GM23248 (cell line): ENCODE results near the gene TTC13. TPM values are rescaled to one million over a fixed set of nuclear protein-coding genes. Genes with fewer than 3 reads are reported as not detected.
"Not testable (repeated sequence)": the region's sequence is repeated elsewhere in the genome, so short reads cannot be mapped to it uniquely, and the experiment has no call there.

ENCODE experiments used
- DNase-seq: peaks from one replicate; pipeline ENCODE4 v3.0.0-alpha.2; 2015
- H2AFZ ChIP-seq: fragments of 200-600 bp; sonication (generic); 2 replicates; pipeline ENCODE4 v1.6.1; 2016; ENCODE audit warnings: antibody characterized with exemption
- H3F3A ChIP-seq: fragments of 200-600 bp; sonication (generic); 2 replicates; pipeline ENCODE4 v1.6.1; 2016; ENCODE audit warnings: mild to moderate bottlenecking, antibody characterized with exemption, mixed run types; ENCODE audit not compliant: insufficient read depth
- H3K27ac ChIP-seq: fragments of 200-600 bp; sonication (generic); 2 replicates; pipeline ENCODE4 v1.5.1; 2016; ENCODE audit warnings: mild to moderate bottlenecking
- H3K27me3 ChIP-seq: fragments of 200-600 bp; sonication (generic); replicated peaks from 2 replicates; pipeline ENCODE4 v1.6.1; 2016; ENCODE audit warnings: mild to moderate bottlenecking; ENCODE audit not compliant: insufficient read depth
- H3K36me3 ChIP-seq: fragments of 200-600 bp; sonication (generic); 2 replicates; pipeline ENCODE4 v1.6.1; 2016; ENCODE audit warnings: low read depth, mild to moderate bottlenecking
- H3K4me1 ChIP-seq: fragments of 200-600 bp; sonication (generic); 2 replicates; pipeline ENCODE4 v1.6.1; 2016; ENCODE audit warnings: mild to moderate bottlenecking; ENCODE audit not compliant: insufficient read depth
- H3K4me2 ChIP-seq: fragments of 200-600 bp; sonication (generic); one replicate; pipeline ENCODE4 v1.6.1; 2016; ENCODE audit warnings: mild to moderate bottlenecking; ENCODE audit not compliant: unreplicated experiment
- H3K4me3 ChIP-seq: fragments of 200-600 bp; sonication (generic); 2 replicates; pipeline ENCODE4 v1.5.1; 2016; ENCODE audit warnings: mild to moderate bottlenecking
- H3K79me2 ChIP-seq: fragments of 200-600 bp; sonication (generic); 2 replicates; pipeline ENCODE4 v1.6.1; 2016; ENCODE audit warnings: mild to moderate bottlenecking; ENCODE audit not compliant: insufficient read depth
- H3K9ac ChIP-seq: fragments of 200-600 bp; sonication (generic); 2 replicates; pipeline ENCODE4 v1.6.1; 2016; ENCODE audit warnings: mild to moderate bottlenecking
- H3K9me2 ChIP-seq: fragments of 200-600 bp; sonication (generic); 2 replicates; pipeline ENCODE4 v1.6.1; 2016; ENCODE audit warnings: mixed run types, mild to moderate bottlenecking, moderate library complexity; ENCODE audit not compliant: insufficient read depth
- H3K9me3 ChIP-seq: fragments of 200-600 bp; sonication (generic); one replicate; pipeline ENCODE4 v1.6.1; 2017; ENCODE audit warnings: low read depth
- H4K20me1 ChIP-seq: fragments of 200-600 bp; sonication (generic); 2 replicates; pipeline ENCODE4 v1.6.0; 2016; ENCODE audit not compliant: insufficient read depth
- EZH2 ChIP-seq: fragments of 200-600 bp; sonication (generic); IDR thresholded peaks from 2 replicates; pipeline ENCODE4 v1.6.1; 2018; ENCODE audit warnings: antibody characterized with exemption, mild to moderate bottlenecking; ENCODE audit not compliant: insufficient read depth, poor library complexity, severe bottlenecking
- EZH2phosphoT487 ChIP-seq: fragments of 200-600 bp; sonication (generic); IDR thresholded peaks from 2 replicates; pipeline ENCODE4 v1.6.1; 2018; ENCODE audit warnings: antibody characterized with exemption, moderate library complexity, mild to moderate bottlenecking, low read depth; ENCODE audit not compliant: insufficient read depth
- WGBS, 2 experiments: methylation state at CpG; one replicate each; pipeline ENCODE4 v1.1.6; 2015 to 2017; ENCODE audit warnings: low lambda C conversion rate in 2 of 2, low coverage in 1 of 2; ENCODE audit errors: missing lambda C conversion rate in 2 of 2; 5-methylcytosine and 5-hydroxymethylcytosine counted together
- in situ Hi-C: fragments of 300-500 bp; cut with MboI; formaldehyde crosslinking; loops from 2 replicates; pipeline ENCODE4 v1.15.0; 2020
- polyA plus RNA-seq: library from polyadenylated mRNA; unstranded; fragments of >200 nt; fragmentation: Nextera tagmentation; extraction: Ambion mirVana; gene quantifications from 2 replicates; pipeline ENCODE4 v1.2.1, GENCODE V29; 2016
- total RNA-seq: library from RNA; depleted of rRNA; stranded (reverse); fragments of >200 nt; shearing (Covaris generic); gene quantifications from 2 replicates; pipeline ENCODE4 v1.2.3, GENCODE V29; 2014

TTC13 gene
- total and polyA plus RNA-seq, 2 experiments from 2014 or later = 9.1 to 11.1 TPM

- Histone ChIP-seq H3K9ac (no peak overlapping the region), H3K4me3 (no peak overlapping the region), H3K9me3 (no peaks in the 10 kb centered on the region), H3K27me3 (no peaks in the 10 kb centered on the region), H3K4me1 (no peaks in the 10 kb centered on the region), H3K79me2 (no peaks in the 10 kb centered on the region), H2AFZ (no peak overlapping the region), H3K27ac (no peak overlapping the region), H3F3A (no peaks in the 10 kb centered on the region), H3K36me3 (no peaks in the 10 kb centered on the region), H4K20me1 (no peaks in the 10 kb centered on the region), H3K9me2 (no peaks in the 10 kb centered on the region), H3K4me2 (no peak overlapping the region)
- TF ChIP-seq EZH2phosphoT487 (no peak), EZH2 (no peak)
- 84 to 90% methylated on average over 5 of the region's 5 CpGs for WGBS, 2 experiments
- no peak for DNase-seq
- in situ Hi-C loops = no loop called here
Observed at GRCh38 chr1:231011963-231012362, 33.3 kb upstream of the TTC13 start.

- Histone ChIP-seq H2AFZ (no peak overlapping the region), H3K79me2 (no peaks in the 10 kb centered on the region), H3K4me1 (no peaks in the 10 kb centered on the region), H4K20me1 (no peaks in the 10 kb centered on the region), H3K27me3 (no peaks in the 10 kb centered on the region), H3K9me2 (no peaks in the 10 kb centered on the region), H3F3A (no peaks in the 10 kb centered on the region), H3K4me2 (no peak overlapping the region), H3K27ac (no peak overlapping the region), H3K9me3 (no peaks in the 10 kb centered on the region), H3K4me3 (no peak overlapping the region), H3K36me3 (no peaks in the 10 kb centered on the region), H3K9ac (no peak overlapping the region)
- no peak for DNase-seq
- WGBS, 2 experiments = 63 to 64% methylated on average over 2 of the region's 2 CpGs
- in situ Hi-C loops = no loop called here
- TF ChIP-seq EZH2phosphoT487 = no peak
- TF ChIP-seq EZH2 = no peak
Observed at GRCh38 chr1:231011360-231011759, 32.7 kb upstream of the TTC13 start.

GRCh38 chr1:231007535-231007934, 28.9 kb upstream of the TTC13 start:
- in situ Hi-C loops, H3K9ac ChIP-seq, H2AFZ ChIP-seq, H3K79me2 ChIP-seq, H3F3A ChIP-seq, H3K4me3 ChIP-seq, H3K9me3 ChIP-seq, DNase-seq, H3K36me3 ChIP-seq, H3K27me3 ChIP-seq, H3K4me2 ChIP-seq, H4K20me1 ChIP-seq, H3K4me1 ChIP-seq, H3K9me2 ChIP-seq, H3K27ac ChIP-seq: not testable (repeated sequence)
- WGBS, 2 experiments = 6 to 17% methylated on average over 1 of the region's 1 CpG

GRCh38 chr1:231001892-231002291, 23.2 kb upstream of the TTC13 start:
- no peaks in the 10 kb centered on the region for H3K9me3 ChIP-seq
- in situ Hi-C loops = no loop called here
- H3F3A ChIP-seq = no peaks in the 10 kb centered on the region
- no peak overlapping the region for H3K4me2 ChIP-seq
- H3K27ac ChIP-seq = no peak overlapping the region
- H3K9me2 ChIP-seq = no peaks in the 10 kb centered on the region
- no peaks in the 10 kb centered on the region for H3K27me3 ChIP-seq
- DNase-seq = no peak
- H4K20me1 ChIP-seq = no peaks in the 10 kb centered on the region
- H2AFZ ChIP-seq = no peak overlapping the region
- H3K9ac ChIP-seq = no peak overlapping the region
- TF ChIP-seq EZH2 (no peak), EZH2phosphoT487 (no peak)
- peaks cover 34% of the 10 kb centered on the region for H3K36me3 ChIP-seq
- no peaks in the 10 kb centered on the region for H3K4me1 ChIP-seq
- H3K4me3 ChIP-seq = no peak overlapping the region
- H3K79me2 ChIP-seq = no peaks in the 10 kb centered on the region

- H3K9me2 ChIP-seq = no peaks in the 10 kb centered on the region
- H3K36me3 ChIP-seq = peaks cover 39% of the 10 kb centered on the region
- H3F3A ChIP-seq = no peaks in the 10 kb centered on the region
- in situ Hi-C loops = no loop called here
- DNase-seq = no peak
- H3K79me2 ChIP-seq = no peaks in the 10 kb centered on the region
- no peak overlapping the region for H2AFZ ChIP-seq
- no peaks in the 10 kb centered on the region for H3K9me3 ChIP-seq
- no peaks in the 10 kb centered on the region for H3K27me3 ChIP-seq
- H3K4me1 ChIP-seq = no peaks in the 10 kb centered on the region
- no peak overlapping the region for H3K9ac ChIP-seq
- WGBS, 2 experiments = 92 to 100% methylated on average over 1 of the region's 1 CpG
- no peak overlapping the region for H3K4me3 ChIP-seq
- H3K4me2 ChIP-seq = no peak overlapping the region
- TF ChIP-seq EZH2phosphoT487 = no peak
- TF ChIP-seq EZH2 = no peak
- no peak overlapping the region for H3K27ac ChIP-seq
- no peaks in the 10 kb centered on the region for H4K20me1 ChIP-seq
Observed at GRCh38 chr1:231000639-231001038, 22.0 kb upstream of the TTC13 start.
